HG02884 (cell line): ENCODE data around the gene ITPK1.
"Not testable (repeated sequence)": the region's sequence is repeated elsewhere in the genome, so short reads cannot be mapped to it uniquely, and the experiment has no call there.

ENCODE experiments used
- ATAC-seq: cut with Tn5 transposase; IDR thresholded peaks from one replicate; pipeline ENCODE4 v1.9.1; 2021; ENCODE audit warnings: mild to moderate bottlenecking, moderate library complexity; ENCODE audit not compliant: unreplicated experiment

ITPK1 gene

DNA sequence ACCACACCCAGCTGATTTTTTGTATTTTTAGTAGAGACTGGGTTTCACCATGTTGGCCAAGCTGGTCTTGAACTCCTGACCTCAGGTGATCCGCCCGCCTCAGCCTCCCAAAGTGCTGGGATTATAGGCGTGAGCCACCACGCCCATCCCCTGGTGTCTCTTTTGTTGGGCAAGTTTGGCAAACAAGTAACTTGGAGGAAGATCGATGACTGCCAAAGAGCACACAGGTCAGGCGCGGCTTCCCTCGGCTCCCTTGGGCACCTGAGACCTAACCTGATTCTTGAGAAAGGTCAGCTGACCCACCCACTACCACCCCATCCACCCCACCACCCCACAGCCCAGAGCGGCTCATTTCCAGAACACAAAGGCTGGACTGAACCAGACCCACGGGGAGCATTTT is 9.9 kb downstream of the ITPK1 start:
- ATAC-seq, result not testable (repeated sequence)

DNA sequence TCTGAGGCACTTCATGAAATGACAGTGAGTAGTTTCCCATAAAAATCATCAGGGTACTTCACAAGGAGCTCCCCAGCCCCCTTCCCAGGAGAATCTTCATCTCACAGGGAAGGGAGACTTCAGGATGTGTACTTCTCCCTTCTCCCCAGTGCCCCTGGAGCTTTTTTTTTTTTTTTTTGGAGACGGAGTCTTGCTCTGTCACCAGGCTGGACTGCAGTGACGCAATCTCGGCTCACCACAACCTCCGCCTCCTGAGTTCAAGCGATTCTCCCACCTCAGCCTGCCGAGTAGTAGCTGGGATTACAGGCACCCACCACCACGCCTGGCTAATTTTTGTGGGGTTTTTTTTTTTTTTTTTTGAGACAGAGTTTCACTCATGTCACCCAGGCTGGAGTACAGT is 10.4 kb downstream of the ITPK1 start:
- ATAC-seq, result no peak

DNA sequence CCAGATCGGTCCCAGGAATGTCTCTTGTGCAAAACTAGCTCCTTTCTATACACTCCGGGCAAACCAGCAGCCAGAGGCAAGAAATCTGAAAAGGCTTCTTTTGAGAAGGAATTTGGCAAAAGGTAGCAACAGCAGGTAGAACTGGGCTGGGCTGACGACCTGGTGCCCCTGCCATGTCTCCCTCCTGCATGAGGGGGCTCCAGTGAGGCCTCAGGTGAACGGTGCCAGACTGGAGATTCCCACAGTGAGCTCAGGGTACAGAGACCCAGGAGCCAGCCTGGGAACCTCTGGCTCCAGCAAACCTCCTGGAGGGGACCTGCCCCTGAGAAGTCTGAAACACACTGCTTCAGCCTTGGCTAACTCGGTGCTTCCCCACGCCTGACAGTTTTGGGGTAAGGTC is 10.8 kb downstream of the ITPK1 start:
- no peak for ATAC-seq

DNA sequence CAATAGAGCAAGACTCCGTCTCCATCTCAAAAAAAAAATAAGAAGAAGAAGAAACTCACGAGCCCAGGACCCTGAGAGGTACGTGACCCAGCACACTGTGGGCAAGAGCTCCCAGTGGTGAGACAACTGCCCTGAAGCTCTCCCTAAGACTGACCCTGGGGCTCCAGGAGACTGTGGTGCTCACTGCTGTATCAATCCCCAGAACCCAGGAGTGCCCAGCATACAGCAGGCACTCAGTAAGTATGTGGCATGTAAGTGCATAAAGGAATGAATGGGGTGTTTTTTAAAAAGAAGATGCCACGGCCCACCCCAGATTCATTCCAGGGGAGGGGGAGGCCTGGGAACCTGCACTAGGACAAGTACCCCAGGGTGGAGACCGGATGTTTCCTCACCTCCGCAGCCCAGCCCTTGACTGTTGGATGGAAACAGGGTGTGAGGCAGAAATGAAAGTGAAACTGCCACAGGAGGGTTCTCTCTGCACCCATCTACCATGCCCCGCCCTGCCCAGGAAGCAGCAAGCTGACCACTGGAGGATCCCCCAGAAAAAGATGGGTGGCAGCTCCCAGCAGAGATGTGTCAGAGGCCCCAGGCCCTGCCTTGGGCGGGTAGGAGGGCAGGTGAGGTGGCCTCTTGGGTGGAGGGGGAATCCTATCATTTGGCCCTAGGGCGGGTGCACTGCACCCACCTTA is 12.2 kb downstream of the ITPK1 start:
- peak; percentile 88 for ATAC-seq

DNA sequence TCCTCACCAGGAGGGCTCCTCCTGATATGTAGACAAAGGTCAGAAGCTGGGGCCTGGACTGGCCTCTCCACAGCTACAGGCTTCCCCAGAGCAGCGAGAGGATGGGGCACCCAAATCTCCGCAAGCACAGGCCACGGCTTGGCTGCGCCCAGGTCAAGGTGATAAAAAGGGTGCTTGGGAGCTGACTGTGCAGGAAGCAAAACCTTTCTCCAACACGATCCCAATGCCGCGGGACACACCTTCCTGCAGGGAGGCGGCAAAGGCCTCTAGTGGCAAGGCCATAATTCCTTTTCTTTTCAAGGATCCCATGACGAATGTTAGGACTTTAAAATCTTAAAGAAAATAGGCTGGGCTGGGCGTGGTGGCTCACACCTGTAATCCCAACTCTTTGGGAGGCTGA is 13.6 kb downstream of the ITPK1 start:
- no peak for ATAC-seq

DNA sequence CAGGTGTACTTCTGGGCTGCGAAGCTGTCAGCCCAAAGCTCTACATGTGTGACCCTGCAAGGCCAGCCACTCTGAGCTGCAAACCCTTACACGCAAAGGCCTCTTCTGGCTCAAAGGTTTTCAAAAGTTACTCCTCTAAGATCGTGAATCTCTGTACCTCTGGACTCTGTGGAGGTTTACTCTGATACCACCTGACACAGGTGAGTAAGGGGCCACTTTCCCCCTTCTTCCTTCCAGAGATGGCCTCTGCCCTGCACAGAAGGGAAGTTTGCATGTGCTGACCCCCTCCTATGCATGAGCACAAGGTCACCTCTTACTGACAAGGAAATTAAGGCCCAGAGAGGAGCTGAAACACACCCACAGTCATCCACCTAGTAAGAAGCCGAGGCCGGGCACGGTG is 14.5 kb downstream of the ITPK1 start:
- no peak for ATAC-seq

DNA sequence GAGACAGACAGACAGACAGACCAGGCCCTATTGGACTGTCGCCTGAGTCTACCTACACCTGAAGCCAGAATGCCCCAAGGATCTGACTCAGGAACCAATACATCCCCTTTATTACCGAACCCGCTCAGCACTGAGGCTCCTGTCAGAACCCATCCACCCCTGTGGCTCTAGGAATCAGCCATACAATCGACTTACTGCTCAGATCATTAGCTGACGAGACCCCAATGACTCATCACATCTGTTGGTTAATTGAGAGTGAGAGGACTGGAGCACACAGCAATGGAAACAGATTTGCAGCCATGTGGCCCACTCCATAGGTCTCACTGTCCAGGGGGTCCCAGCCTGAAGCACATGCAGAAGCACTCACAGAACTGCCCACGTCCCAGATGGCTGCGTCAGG is 15.2 kb downstream of the ITPK1 start:
- ATAC-seq, result no peak

DNA sequence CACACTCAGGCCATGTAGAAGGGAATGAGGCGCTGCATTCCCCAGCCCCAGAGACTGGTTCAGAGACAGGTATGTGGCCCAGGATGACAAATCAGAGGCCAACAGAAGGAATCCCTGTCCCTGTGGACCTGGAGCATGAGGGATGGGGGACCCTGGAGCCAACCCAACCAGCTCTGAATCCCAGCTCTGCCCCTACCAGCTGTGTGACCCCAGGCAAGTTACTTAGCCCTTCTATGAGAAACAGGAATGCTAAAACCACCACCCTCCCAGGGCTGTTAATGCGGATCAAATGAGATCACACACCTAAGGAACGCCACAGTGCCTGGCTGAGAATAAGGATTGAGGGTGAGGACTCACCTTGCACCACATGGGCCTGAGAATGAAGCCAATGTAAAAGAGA is 15.6 kb downstream of the ITPK1 start:
- ATAC-seq, result no peak

DNA sequence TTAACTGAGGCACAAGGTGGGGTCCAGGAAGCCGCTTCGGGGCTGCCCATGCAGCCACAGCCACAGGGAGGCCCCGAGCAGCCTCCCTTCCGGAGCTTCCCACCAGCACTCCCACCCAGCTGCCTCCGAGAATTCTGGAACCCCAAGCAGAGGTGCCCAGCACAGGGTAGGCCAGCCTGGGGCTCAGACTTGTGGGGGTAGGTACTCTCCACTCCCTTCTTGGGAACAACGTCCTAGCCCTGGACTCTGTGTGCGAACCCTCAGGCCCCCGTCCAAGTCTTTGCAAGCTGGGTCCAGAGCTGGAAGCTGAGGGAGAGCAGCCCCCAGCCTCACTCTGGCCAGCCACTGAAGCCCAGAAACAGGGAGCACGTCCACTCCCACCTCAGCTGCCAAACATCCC is 16.1 kb downstream of the ITPK1 start:
- no peak for ATAC-seq

DNA sequence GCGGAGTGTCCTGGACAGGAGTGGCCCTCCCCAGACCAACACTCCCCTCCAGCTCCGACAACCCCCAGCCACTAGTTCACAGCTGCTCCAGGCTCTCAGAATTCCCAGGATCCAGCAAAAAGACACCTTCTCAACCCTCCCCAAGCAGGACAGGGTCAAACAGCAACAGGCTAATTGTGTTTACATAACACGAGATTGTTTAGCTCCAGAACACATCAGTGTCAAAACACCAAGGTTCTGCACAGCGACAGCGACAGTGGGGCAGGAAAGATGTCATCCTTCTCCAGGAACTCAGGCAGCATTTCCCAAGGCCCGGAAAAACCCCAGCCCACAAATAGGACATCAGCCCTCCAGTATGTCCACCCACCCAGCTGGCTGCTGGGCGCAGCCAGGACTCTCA is 16.5 kb downstream of the ITPK1 start:
- ATAC-seq, result no peak

DNA sequence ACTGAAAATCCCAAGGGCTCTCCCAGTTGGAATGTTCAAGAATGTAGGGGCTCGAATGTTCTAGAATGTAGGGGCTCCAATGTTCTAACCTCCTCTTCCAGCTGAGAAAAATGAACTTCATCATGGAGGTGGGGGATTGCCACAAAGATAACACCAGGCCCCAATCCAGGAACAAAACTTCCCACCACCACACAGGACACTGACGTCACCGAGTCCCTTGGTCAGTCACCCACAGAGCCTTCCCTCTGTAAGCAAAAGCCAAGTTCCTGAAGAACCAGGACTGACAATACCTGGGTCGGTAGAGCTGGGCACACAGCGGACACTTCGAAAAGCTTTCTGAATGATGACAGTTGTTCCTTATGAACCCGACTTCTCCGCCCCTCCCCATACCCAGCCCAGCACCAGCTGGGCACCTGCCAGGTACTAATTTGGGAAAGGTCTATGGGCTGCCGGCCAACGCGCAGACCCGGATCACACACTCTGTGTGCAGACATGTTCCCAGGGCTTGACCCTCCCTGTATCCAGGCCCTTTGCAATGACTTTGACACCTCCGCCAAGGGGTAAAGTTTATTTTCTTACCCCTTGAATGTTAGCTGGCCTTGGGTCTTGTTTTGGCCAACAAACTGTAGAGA is 18.9 kb downstream of the ITPK1 start:
- no peak for ATAC-seq

DNA sequence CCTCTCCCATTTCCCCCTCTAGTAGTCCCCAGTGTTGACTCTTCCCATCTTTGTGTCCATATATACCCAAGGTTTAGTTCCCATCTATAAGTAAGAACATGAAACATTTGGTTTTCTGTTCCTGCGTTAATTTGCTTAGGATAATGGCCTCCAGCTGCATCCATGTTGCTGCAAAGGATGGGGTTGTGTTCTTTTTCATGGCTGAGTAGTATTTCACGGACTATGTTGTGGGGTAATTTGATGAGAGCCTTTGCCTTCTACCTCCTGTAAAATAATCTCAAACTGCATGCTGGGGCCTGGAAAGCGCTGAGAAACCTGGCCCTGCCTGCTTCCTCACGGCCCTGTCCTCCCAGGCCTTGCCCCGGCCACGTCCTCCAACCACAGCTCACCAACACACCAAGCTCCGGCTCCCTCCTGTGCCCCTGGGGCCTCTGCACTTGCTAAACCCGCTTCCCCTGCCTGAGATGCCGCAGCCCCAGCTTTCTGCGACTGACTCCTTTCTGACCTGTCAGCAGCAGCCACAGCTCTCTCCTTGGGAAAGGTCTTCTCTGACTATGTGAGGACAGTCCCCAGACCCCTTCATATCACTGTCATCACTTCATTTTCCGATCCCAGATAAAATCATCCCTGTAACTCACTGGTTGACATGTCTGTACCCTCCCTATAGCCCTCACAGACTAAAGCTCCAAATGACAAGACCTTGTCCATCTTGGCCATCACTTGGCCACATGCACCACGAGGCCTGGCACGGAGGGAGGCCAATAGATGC is 19.8 kb downstream of the ITPK1 start:
- ATAC-seq, result no peak

DNA sequence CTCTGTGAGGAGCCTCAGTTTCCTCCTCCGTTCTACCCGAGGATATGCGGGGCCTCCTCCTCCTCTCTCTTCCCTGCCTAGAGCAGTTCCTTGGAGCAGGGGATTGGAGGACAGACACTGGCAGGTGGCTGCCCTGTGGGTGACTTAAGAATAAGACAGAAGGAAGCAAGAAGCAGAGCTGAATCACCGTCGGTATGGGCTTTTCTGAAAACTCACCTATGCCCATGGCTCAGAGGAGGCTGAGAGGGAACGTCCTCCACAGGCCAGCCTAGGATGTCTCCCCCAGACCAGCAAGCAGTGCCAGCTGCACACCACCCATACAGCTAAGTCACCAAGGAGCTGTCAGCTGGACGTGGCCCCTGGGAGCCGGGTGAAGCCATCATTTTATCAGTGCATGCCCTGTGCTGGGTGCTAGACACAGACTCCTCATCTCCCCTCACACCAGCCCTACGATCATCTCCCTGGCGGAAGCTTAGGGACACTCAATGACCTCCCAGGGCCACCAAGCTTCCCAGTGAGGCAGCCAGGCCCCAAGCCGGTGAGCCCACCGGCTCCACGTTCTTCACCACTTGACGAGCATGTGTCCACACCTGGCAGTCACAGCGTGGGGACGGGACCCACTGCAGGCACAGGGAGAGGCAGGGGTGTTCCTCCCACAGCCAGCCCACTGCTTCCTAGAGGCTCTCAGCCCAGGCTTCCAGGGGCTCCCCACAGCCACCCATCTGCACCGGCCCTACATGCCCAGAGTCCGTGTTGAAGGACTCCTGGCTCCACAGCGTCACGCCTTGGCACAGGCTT is 21.4 kb downstream of the ITPK1 start:
- ATAC-seq, result no peak

DNA sequence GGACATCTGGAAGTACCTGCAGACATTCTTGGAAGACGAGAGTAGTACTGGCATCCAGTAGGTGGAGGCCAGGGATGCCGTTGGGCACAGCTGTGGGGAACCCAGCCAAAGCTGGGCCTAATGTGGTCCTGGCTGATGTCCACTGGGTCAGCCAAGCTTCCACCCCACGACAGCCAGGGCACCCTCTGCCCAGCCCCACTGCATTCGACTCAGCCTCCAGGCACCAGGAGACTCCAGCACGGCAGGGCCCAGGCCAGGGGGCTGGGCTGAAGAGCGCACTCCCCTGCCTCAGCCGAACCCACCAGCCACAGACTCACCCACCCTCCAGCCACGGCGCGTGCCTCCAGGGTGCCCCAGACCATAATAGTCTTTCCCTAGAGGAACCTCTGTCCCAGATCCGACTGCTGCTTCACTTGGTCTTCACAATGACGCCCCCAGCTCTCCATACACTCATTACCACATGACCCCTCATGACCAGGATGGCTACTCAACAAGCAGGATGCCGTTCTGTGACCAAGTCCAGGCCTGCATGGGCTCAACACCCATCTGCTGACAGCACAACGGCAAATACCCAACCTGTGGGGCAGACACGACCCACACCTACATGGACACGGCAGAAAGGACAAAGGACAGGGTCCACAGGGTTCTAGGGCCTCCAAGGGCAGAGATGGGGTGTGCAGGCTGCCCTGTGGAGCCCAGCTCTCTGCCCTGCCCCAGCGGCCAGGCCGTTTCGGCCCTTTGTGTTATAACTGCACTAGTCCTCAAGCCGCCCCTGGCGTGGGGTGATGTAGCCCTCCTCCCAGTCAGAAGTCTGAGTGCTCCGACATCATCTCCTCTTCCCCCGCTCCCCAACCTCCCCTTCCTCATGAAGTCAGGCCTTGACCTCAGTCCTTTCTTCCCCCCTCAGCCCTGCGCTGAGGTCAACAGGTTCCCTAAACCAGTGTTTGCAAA is 22.8 kb downstream of the ITPK1 start:
- ATAC-seq, result no peak

DNA sequence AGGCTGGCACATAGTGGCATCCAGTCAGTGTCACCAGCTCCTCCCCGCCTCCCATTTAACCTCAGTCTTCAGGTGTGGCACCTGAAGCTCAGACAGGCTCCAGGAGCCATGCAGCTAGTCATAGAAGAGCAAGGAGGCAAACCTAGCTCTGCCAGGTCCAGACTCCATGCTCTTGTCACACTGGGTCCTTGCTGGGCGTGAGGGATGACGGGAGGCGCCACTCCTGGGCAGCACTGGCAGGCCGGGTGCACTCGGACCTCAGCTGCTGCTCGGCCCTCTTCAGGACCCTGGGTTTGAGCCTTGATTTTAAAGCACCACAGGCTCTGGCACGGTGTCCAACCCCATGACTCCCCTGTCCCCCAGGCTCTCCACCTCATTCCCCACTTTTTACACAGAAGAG is 24.1 kb downstream of the ITPK1 start:
- no peak for ATAC-seq

DNA sequence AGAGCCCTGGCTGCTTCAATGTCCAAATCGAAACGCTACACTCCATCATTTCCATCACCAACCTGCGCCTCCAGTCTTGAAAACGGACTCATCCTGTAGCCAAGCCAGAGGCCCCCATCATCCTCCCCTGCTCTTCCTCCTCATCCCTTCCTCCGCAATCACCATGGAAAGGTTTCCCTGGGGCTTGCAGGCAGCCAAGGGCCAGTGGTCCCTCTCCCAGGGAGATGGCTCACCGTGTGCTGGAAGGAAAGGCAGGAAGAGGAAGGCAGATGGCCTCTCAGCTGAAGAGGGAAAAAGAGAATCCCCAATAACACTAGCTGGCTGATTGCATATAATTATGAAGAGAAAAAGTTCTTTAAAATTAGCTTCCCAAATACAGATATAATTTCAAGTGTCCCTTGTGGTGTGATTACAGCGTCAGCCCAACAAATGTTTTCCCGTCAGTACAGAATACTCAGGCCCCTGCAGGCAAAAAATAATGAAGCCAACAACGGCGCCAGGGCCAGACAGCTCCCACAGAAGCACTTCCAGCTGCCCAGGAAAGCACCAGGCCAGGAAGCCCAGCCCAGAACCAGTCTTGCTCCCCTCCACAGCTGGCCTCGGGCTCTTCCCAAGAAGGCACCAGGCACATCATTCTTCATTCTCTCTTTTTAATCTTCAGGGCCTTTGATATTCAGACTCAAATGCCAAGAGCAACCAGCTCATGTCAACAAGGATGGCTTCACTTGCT is 24.7 kb downstream of the ITPK1 start:
- ATAC-seq, result no peak

DNA sequence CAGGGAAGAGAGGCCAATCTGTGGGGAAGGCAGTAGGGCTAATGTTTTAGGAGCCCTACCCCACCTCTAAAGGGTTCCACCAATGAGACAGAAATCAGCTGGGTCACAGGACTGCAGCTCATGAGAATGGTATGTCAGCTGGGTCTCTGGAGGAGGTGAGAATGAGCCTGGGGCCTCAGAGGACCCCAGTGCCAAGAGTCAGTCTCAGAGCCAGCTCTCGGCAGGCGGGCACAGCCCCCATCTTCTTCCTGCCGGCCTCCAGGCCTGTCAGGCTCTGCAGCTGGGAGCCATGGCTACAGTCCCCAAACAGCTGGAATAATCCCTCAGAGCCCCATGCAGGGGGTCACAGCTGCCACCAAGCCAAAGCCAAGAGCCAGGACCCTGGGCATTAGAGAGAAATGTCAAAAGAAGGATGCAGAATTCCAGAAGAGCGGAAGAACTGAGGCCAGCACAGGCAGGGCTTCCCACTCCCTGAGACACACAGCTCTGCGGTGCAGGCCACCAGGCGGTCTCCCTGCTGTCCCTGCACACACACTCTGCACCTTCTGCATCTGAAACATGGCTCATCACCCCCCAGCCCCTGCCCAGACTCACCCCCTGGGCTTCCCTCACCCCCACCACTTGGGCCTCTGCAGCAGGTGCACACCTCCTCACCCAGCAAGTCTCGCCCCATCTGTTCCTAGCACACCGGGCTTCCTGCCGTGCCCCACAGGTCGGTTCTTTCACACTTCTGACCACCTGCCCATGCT is 26.0 kb downstream of the ITPK1 start:
- no peak for ATAC-seq

DNA sequence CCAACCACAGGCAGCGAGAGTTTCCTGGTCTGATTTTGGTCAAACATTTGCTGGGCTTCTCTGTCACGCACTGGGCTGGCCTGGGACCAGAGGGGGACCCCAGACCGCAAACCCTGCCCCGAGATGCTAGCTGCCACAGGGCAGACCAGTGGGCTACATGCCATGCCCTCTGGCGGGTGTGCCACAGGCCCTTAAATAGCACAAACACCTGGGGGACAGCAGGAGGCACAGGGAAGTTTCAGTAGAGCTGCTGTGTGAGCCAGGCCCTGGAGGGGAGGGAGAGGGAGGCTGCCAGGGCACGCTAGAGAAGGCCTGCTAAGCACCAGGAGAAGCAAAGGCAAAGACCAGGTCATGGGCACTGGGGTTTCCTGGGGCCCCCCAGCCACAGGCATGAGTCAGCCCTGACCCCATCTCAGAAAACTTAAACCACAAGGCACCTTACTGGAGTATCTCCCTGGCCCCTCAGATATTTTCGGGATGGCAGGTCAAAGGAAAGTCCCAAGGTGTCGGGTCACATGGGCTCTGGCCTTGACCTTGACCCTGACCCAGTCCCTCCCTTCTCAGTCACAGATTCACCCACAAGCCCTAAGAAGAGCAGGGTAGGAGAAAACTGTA is 29.2 kb downstream of the ITPK1 start:
- no peak for ATAC-seq
